Measurements from ENCODE around the gene RHEBL1. TPM values are rescaled to one million over a fixed set of nuclear protein-coding genes. Genes with fewer than 3 reads are reported as not detected.

Gene RHEBL1
- total RNA-seq: not detected in 2 replicates

GRCh38 chr12:49069507-49070346 lies at the start of gene RHEBL1:
TSS of gene RHEBL1 (minus strand) at chr12:49069979. CDS start at chr12:49069785, 194 bp downstream.

GRCh38 chr12:49110464-49111155 lies 40.8 kb upstream of the RHEBL1 start, which contains the start of gene LMBR1L:
TSS of gene LMBR1L (minus strand) at chr12:49110847. CDS start at chr12:49110555, 292 bp downstream.

GRCh38 chr12:49094160-49094974 lies 24.6 kb upstream of the RHEBL1 start, which contains the start of gene DHH:
TSS of gene DHH (minus strand) at chr12:49094801. CDS start at chr12:49094512, 289 bp downstream.

GRCh38 chr12:49060237-49061156 lies 9.3 kb downstream of the RHEBL1 start, which contains the start of gene KMT2D:
TSS of gene KMT2D (minus strand) at chr12:49060794. CDS start at chr12:49055324, 5,470 bp downstream.

GRCh38 chr12:49018261-49019119 lies 51.3 kb downstream of the RHEBL1 start, which contains the start of gene PRKAG1:
TSS of gene PRKAG1 (minus strand) at chr12:49018776. CDS start at chr12:49018740, 36 bp downstream.

Other genes with a start within 250 kb of the RHEBL1 start
- 56.7 and 80.9 TPM in 2 replicates for gene DDX23, start 217.8 kb downstream of the RHEBL1 start, total RNA-seq
- not detected in 2 replicates for gene RND1, start 204.1 kb downstream of the RHEBL1 start, total RNA-seq
- gene FKBP11, start 144.5 kb downstream of the RHEBL1 start, total RNA-seq: 34.1 and 47.1 TPM in 2 replicates
- 19.6 and 45.4 TPM in 2 replicates for gene ARF3, start 112.5 kb downstream of the RHEBL1 start, total RNA-seq
- gene WNT10B, start 98.2 kb downstream of the RHEBL1 start, total RNA-seq: 0.22 and 0.39 TPM in 2 replicates
- gene WNT1, start 91.7 kb downstream of the RHEBL1 start, total RNA-seq: 0.11 TPM in 1 of 2 replicates, not detected in the other
- under 0.01 and 0.22 TPM in 2 replicates for gene DDN, start 70.6 kb downstream of the RHEBL1 start, total RNA-seq
- gene PRKAG1, start 51.2 kb downstream of the RHEBL1 start, total RNA-seq: 72.2 and 74.6 TPM in 2 replicates
- 32.1 and 41.2 TPM in 2 replicates for gene KMT2D, start 9.2 kb downstream of the RHEBL1 start, total RNA-seq
- gene DHH, start 24.8 kb upstream of the RHEBL1 start, total RNA-seq: under 0.01 TPM in 1 of 2 replicates, not detected in the other
- 41.3 and 81.3 TPM in 2 replicates for gene LMBR1L, start 40.9 kb upstream of the RHEBL1 start, total RNA-seq
- gene TUBA1B, start 61.4 kb upstream of the RHEBL1 start, total RNA-seq: 451 and 3,354 TPM in 2 replicates
- gene TUBA1A, start 119.1 kb upstream of the RHEBL1 start, total RNA-seq: 180 and 234 TPM in 2 replicates
- 221 and 908 TPM in 2 replicates for gene TUBA1C, start 195.1 kb upstream of the RHEBL1 start, total RNA-seq
- not detected in 2 replicates for gene PRPH, start 225.2 kb upstream of the RHEBL1 start, total RNA-seq